GM12873 (cell line): ENCODE results near the gene HSBP1L1.

Source experiments
- CTCF ChIP-seq: IDR thresholded peaks from 2 replicates; pipeline ENCODE4 v1.5.1; 2012; ENCODE audit warnings: low read depth, mild to moderate bottlenecking, moderate library complexity, low read length, control low read depth; ENCODE audit not compliant: insufficient read depth; ENCODE audit errors: missing control alignments

Gene HSBP1L1

GRCh38 chr18:79942786-79943607, 21.4 kb upstream of the HSBP1L1 start:
- TF ChIP-seq CTCF, result no peak

- TF ChIP-seq CTCF, result no peak
Observed at GRCh38 chr18:79943608-79944125, 20.8 kb upstream of the HSBP1L1 start.

- TF ChIP-seq CTCF, result no peak
Observed at GRCh38 chr18:79944126-79944731, 20.2 kb upstream of the HSBP1L1 start.

GRCh38 chr18:79944746-79945117, 19.7 kb upstream of the HSBP1L1 start:
- TF ChIP-seq CTCF, result no peak

- TF ChIP-seq CTCF, result no peak
Observed at GRCh38 chr18:79945118-79946042, 19.1 kb upstream of the HSBP1L1 start.

- TF ChIP-seq CTCF, result no peak
Observed at GRCh38 chr18:79947054-79947755, 17.2 kb upstream of the HSBP1L1 start.
